ENCODE data around the gene TEX261. TPM values are rescaled to one million over a fixed set of nuclear protein-coding genes. Genes with fewer than 3 reads are reported as not detected.
"Not testable (repeated sequence)": the region's sequence is repeated elsewhere in the genome, so short reads cannot be mapped to it uniquely, and the experiment has no call there.

TEX261 gene
- total and polyA plus RNA-seq, 3 donors from 2014 or later, result 39.0 to 133 (median 40.7) TPM

- DNase-seq, result no peak
- 43 to 46% methylated on average over 8 to 11 of the region's 11 CpGs for WGBS, 2 donors
- Histone ChIP-seq H3K9me3 (no peaks in the 10 kb centered on the region), H3K27ac (no peak overlapping the region), H3K27me3 (no peaks in the 10 kb centered on the region), H3K36me3 (ENCODE audit: low read depth, missing control alignments) (no peaks in the 10 kb centered on the region), H3K4me3 (no peak overlapping the region), H3K4me1 (peaks cover 3% of the 10 kb centered on the region)
- no peak for TF ChIP-seq POLR2A (IDR thresholded peaks at IDR 0.05)
- TF ChIP-seq, protein P1, sequence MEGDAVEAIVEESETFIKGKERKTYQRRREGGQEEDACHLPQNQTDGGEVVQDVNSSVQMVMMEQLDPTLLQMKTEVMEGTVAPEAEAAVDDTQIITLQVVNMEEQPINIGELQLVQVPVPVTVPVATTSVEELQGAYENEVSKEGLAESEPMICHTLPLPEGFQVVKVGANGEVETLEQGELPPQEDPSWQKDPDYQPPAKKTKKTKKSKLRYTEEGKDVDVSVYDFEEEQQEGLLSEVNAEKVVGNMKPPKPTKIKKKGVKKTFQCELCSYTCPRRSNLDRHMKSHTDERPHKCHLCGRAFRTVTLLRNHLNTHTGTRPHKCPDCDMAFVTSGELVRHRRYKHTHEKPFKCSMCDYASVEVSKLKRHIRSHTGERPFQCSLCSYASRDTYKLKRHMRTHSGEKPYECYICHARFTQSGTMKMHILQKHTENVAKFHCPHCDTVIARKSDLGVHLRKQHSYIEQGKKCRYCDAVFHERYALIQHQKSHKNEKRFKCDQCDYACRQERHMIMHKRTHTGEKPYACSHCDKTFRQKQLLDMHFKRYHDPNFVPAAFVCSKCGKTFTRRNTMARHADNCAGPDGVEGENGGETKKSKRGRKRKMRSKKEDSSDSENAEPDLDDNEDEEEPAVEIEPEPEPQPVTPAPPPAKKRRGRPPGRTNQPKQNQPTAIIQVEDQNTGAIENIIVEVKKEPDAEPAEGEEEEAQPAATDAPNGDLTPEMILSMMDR (IDR thresholded peaks at IDR 0.05), result no peak
- intact Hi-C loops (cut with DNase I; ENCODE audit: low total_unique reads), result no loop called here
Measured at GRCh38 chr2:71001981-71002570, 7.4 kb upstream of the TEX261 start.

GRCh38 chr2:71001592-71001927, 6.9 kb upstream of the TEX261 start:
- Histone ChIP-seq H3K9me3 (no peaks in the 10 kb centered on the region), H3K27ac (no peak overlapping the region), H3K27me3 (no peaks in the 10 kb centered on the region), H3K4me1 (peaks cover 3% of the 10 kb centered on the region), H3K4me3 (peak overlapping the region in 1 of 2 donors; percentile 46), H3K36me3 (ENCODE audit: low read depth, missing control alignments) (no peaks in the 10 kb centered on the region)
- DNase-seq, result no peak
- intact Hi-C loops (cut with DNase I; ENCODE audit: low total_unique reads), result no loop called here
- 76 to 83% methylated on average over 5 of the region's 5 CpGs for WGBS, 2 donors
- TF ChIP-seq, protein P1 (IDR thresholded peaks at IDR 0.05), result no peak
- no peak for TF ChIP-seq POLR2A (IDR thresholded peaks at IDR 0.05)

GRCh38 chr2:71000780-71001591, 6.3 kb upstream of the TEX261 start:
- peak overlapping the region; percentile 34 to 46 for H3K4me3 ChIP-seq
- peak; percentile 84 for DNase-seq
- H3K27ac ChIP-seq, result no peak overlapping the region
- H3K36me3 ChIP-seq (ENCODE audit: low read depth, missing control alignments), result no peaks in the 10 kb centered on the region
- intact Hi-C loops (cut with DNase I; ENCODE audit: low total_unique reads), result no loop called here
- no peaks in the 10 kb centered on the region for H3K27me3 ChIP-seq
- no peaks in the 10 kb centered on the region for H3K9me3 ChIP-seq
- TF ChIP-seq POLR2A (IDR thresholded peaks at IDR 0.05), result no peak
- TF ChIP-seq, protein P1 (IDR thresholded peaks at IDR 0.05), result peak; percentile 58 to 94 (median 69)
- WGBS, 2 donors, result 8 to 20% methylated on average over 16 to 20 of the region's 21 CpGs
- H3K4me1 ChIP-seq, result peaks cover 3% of the 10 kb centered on the region

- WGBS, 2 donors, result 91 to 94% methylated on average over 10 of the region's 10 CpGs
- H3K36me3 ChIP-seq (ENCODE audit: low read depth, missing control alignments); H3K4me3 ChIP-seq; H3K27me3 ChIP-seq; intact Hi-C loops (cut with DNase I; ENCODE audit: low total_unique reads); H3K9me3 ChIP-seq; H3K4me1 ChIP-seq; H3K27ac ChIP-seq; DNase-seq: not testable (repeated sequence)
Measured at GRCh38 chr2:70999931-71000330, 5.3 kb upstream of the TEX261 start.

DNA sequence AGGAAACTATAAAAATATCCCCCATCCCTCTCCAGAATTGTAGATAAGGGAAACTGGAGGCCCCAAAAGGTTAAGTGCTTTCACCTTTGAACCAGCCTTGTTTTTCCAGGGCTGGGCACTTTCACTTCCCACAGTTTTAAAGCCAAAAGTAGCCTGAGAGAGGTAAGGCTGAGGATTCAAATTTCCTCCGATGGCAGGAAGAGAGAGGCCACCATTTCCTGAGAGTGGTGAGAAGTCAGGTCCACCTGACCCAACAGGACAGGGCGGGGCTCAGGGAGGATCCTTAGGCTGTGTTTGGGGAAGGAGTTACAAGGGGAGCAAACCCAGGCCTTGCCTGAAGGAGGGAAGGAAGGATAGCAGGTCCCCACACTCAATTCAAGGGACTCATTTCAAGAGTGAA, 4.7 kb upstream of the TEX261 start:
- no peak overlapping the region for H3K4me3 ChIP-seq
- H3K27ac ChIP-seq, result no peak overlapping the region
- H3K4me1 ChIP-seq, result peaks cover 9% of the 10 kb centered on the region
- DNase-seq, result no peak
- intact Hi-C loops (cut with DNase I; ENCODE audit: low total_unique reads), result no loop called here
- 65 to 67% methylated on average over 2 of the region's 2 CpGs for WGBS, 2 donors
- no peaks in the 10 kb centered on the region for H3K9me3 ChIP-seq
- TF ChIP-seq, protein P1 (IDR thresholded peaks at IDR 0.05), result no peak
- no peak for TF ChIP-seq POLR2A (IDR thresholded peaks at IDR 0.05)
- H3K27me3 ChIP-seq, result no peaks in the 10 kb centered on the region
- no peaks in the 10 kb centered on the region for H3K36me3 ChIP-seq (ENCODE audit: low read depth, missing control alignments)

GRCh38 chr2:70998885-70999284, 4.2 kb upstream of the TEX261 start:
- H3K36me3 ChIP-seq (ENCODE audit: low read depth, missing control alignments); H3K27me3 ChIP-seq; intact Hi-C loops (cut with DNase I; ENCODE audit: low total_unique reads); H3K4me3 ChIP-seq; H3K9me3 ChIP-seq; H3K27ac ChIP-seq; DNase-seq: not testable (repeated sequence)
- peaks cover 10% of the 10 kb centered on the region for H3K4me1 ChIP-seq
- 92% methylated on average over 4 of the region's 4 CpGs for WGBS, 2 donors

Data from testis (tissue), 3 donors.